Measurements from ENCODE around the gene TMEM242. TPM values are rescaled to one million over a fixed set of nuclear protein-coding genes. Genes with fewer than 3 reads are reported as not detected.
A peak's percentile ranks its signal among the peaks of the same experiment; 100 is the strongest.

Gene TMEM242
- total RNA-seq, 3 donors from 2014 or later, result 10.0 to 14.1 (median 13.4) TPM

DNA sequence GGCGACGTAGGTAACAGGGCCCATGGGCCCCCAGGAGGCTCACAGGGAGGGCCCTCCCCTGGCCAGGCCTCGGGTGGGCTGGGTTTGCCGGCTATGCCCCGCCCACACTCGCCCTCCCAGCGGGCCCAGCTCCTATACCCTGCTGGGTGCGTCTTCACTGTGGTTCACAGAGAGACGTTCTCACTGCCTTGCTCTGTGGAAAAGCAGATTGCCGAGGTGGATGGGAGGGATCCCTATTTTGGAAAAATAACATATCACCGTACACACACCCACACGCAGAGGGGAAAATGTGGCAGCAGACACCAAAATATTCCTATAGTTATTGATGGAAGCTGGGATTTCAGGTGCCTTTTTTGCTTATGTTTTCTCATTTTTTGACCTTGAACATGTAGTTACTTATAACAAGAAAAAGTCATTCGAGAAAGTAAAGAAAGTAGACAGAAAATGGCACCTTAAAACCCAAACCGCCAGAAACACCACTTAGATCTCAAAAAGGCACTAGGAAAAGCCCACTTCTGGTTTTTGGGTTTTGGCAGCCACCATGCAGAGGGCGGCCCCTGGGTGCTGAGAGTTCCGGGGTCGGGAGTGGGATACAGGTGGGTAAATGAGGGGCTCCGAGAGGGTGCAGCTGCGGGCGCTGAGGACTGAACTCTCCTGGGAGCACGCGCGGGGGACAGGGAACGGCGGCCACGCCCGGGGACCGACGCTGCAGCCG, 49.4 kb downstream of the TMEM242 start:
- TF ChIP-seq, protein P1, sequence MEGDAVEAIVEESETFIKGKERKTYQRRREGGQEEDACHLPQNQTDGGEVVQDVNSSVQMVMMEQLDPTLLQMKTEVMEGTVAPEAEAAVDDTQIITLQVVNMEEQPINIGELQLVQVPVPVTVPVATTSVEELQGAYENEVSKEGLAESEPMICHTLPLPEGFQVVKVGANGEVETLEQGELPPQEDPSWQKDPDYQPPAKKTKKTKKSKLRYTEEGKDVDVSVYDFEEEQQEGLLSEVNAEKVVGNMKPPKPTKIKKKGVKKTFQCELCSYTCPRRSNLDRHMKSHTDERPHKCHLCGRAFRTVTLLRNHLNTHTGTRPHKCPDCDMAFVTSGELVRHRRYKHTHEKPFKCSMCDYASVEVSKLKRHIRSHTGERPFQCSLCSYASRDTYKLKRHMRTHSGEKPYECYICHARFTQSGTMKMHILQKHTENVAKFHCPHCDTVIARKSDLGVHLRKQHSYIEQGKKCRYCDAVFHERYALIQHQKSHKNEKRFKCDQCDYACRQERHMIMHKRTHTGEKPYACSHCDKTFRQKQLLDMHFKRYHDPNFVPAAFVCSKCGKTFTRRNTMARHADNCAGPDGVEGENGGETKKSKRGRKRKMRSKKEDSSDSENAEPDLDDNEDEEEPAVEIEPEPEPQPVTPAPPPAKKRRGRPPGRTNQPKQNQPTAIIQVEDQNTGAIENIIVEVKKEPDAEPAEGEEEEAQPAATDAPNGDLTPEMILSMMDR (IDR thresholded peaks at IDR 0.05), result no peak
- peak; percentile 40 for ATAC-seq
- Histone ChIP-seq H3K36me3 (ENCODE audit: low read depth) (no peaks in the 10 kb centered on the region), H3K4me3 (peak overlapping the region; percentile 22), H3K9me3 (no peaks in the 10 kb centered on the region), H3K4me1 (ENCODE audit: low read depth) (peaks cover 6% of the 10 kb centered on the region)
- DNase-seq, result peak; percentile 52 to 75 (median 68)
- intact Hi-C loops (cut with DNase I, micrococcal nuclease), result no loop called here

DNA sequence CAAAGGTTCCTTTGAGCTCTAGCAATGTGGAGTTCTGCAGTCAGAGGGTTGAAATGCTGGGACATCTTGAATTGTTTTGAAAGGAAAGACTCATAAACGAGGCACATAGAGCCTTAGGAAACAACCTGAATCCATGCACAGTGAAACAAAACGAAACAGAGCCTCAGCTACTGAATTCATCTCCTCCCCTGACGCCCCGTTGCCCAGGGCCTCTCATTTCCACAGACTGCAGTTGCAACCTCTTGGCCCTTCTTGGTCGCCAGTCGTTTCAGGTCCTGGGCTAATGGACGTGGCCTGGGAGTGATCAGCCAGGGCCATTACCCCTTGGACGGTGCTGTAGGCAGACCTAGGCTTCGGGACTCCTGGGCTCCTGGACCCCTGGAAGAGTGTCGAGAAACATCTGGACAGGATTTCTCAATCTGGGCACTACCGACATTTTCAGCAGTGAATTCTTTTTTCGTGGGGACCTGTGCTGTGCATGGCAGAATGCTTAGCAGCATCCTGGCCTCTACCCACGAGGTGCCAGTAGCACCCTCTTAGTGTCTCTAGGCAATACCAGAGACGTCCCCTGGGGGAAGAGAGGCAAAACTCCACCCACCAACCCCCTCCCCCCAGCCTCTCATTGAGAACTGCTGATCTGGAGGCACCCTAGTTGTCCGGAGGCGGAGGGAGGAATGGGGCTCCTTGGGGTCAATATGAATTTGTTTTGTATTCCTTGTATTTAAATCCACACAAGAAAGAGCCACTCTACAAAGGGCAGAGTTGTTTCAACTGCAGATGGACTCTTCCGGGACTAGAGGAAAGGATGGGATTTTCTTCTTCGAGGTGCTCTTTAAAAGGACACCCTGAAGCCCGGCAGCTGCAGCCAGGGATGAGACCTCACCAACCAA, 50.2 kb downstream of the TMEM242 start:
- no peaks in the 10 kb centered on the region for H3K36me3 ChIP-seq (ENCODE audit: low read depth)
- intact Hi-C loops (cut with DNase I, micrococcal nuclease), result no loop called here
- TF ChIP-seq, protein P1 (IDR thresholded peaks at IDR 0.05), result no peak
- H3K9me3 ChIP-seq, result no peaks in the 10 kb centered on the region
- no peak overlapping the region for H3K4me3 ChIP-seq
- DNase-seq (no peak), ATAC-seq (no peak)
- H3K4me1 ChIP-seq (ENCODE audit: low read depth), result peaks cover 7% of the 10 kb centered on the region

DNA sequence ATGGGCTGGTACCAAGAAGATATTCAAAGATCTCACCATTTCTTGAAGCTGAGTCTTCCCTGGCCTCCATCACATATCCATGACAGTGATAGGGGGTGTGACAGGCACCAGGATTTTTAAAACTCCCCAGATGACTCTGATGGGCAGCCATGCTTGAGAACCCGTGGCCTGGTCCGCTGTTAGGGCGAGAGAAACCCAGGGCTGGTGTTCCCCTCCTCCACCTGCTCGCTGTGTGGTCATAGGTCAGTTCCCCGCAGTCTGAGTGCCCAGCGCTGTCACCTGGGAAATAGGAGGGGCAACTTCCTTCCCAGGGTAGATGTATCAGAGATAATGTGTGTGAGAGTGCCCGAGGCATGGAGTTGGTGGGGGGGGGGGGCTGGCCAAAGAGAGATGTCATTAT, 50.9 kb downstream of the TMEM242 start:
- DNase-seq, result no peak
- intact Hi-C loops (cut with DNase I, micrococcal nuclease), result no loop called here
- TF ChIP-seq, protein P1 (IDR thresholded peaks at IDR 0.05), result no peak
- Histone ChIP-seq H3K9me3 (no peaks in the 10 kb centered on the region), H3K36me3 (ENCODE audit: low read depth) (no peaks in the 10 kb centered on the region), H3K4me1 (ENCODE audit: low read depth) (peaks cover 7% of the 10 kb centered on the region), H3K4me3 (no peak overlapping the region)
- ATAC-seq, result no peak

DNA sequence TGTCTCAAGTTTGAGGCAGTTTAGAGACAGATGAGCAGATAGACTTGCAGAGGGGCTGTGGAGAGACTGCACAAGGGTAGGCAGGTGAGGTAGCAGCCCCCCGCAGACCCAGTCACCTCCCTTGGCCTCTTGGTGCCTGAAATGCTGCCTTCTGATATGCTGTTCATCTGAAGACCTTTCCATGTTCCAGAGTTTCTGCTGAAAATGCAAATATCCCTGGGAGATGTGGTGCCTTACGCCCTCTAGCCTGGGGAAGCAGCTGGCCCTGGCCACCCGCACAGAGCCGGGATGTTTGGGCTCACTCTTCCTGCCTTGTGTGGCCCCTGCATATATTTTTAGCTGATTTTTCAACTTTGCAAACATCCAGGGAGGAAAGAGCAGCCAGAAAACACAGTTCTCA, 51.4 kb downstream of the TMEM242 start:
- intact Hi-C loops (cut with DNase I, micrococcal nuclease), result no loop called here
- TF ChIP-seq, protein P1 (IDR thresholded peaks at IDR 0.05), result no peak
- Histone ChIP-seq H3K36me3 (ENCODE audit: low read depth) (no peaks in the 10 kb centered on the region), H3K9me3 (no peaks in the 10 kb centered on the region), H3K4me1 (ENCODE audit: low read depth) (peaks cover 7% of the 10 kb centered on the region), H3K4me3 (no peak overlapping the region)
- DNase-seq, result no peak
- no peak for ATAC-seq

DNA sequence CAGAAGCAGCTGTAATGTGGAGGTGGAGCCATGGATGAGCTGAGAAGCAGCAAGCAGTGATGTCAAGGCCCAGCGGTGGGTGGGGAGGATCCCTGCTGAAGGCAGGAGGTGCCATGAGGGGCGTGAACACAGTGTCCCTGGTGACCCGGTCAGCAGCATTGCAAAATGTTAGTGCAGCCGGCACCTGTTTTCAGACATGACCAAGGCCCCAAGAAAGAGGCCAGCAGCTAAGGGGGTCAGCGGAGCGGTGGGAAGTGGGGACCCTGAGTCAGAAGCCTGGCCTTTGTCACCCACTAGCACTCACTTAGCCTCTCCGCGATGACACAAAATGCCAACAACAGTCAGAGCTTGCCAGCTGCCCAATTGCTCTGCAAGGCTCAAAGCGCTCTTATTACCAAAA, 51.9 kb downstream of the TMEM242 start:
- no peak overlapping the region for H3K4me3 ChIP-seq
- H3K36me3 ChIP-seq (ENCODE audit: low read depth), result no peaks in the 10 kb centered on the region
- no peak for ATAC-seq
- TF ChIP-seq, protein P1 (IDR thresholded peaks at IDR 0.05), result no peak
- H3K4me1 ChIP-seq (ENCODE audit: low read depth), result peaks cover 7% of the 10 kb centered on the region
- no peak for DNase-seq
- intact Hi-C loops (cut with DNase I, micrococcal nuclease), result no loop called here
- H3K9me3 ChIP-seq, result no peaks in the 10 kb centered on the region

Measured in mucosa of descending colon (tissue), 3 donors.